BJ (cell line): ENCODE measurements around the gene DLST. TPM values are rescaled to one million over a fixed set of nuclear protein-coding genes. Genes with fewer than 3 reads are reported as not detected.

Source experiments
- CTCF ChIA-PET: fragments of 350-600 bp; formaldehyde crosslinking; extraction: SDS; loops from one replicate; lab custom pipeline; 2021; ENCODE audit warnings: antibody characterized with exemption, inconsistent platforms; lab: Yijun Ruan, JAX
- POLR2A ChIA-PET: fragments of 300-600 bp; sonication (Branson Sonifier 250); formaldehyde crosslinking; extraction: SDS; loops from one replicate; lab custom pipeline; 2021; ENCODE audit warnings: antibody characterized with exemption; lab: Charles Lee
- DNase-seq: peaks from one replicate; pipeline ENCODE4 v3.0.0-alpha.2; 2011; ENCODE audit warnings: low read depth
- H3K27me3 ChIP-seq: 2 replicates; pipeline ENCODE4 v1.6.0; 2011; ENCODE audit warnings: low read length; ENCODE audit not compliant: control insufficient read depth, insufficient read depth
- H3K36me3 ChIP-seq: 2 replicates; pipeline ENCODE4 v1.5.1; 2011; ENCODE audit warnings: low read length; ENCODE audit not compliant: control insufficient read depth, insufficient read depth
- H3K4me3 ChIP-seq: 2 replicates; pipeline ENCODE4 v1.5.1; 2011; ENCODE audit warnings: low read depth, mild to moderate bottlenecking, control low read depth, low read length
- polyA plus RNA-seq: library from polyadenylated mRNA; depleted of rRNA; stranded (reverse); fragments of >200 nt; gene quantifications from 2 replicates; pipeline ENCODE4 v1.2.3, GENCODE V29; 2011
- TF ChIP-seq, protein P1 (sequence below): IDR thresholded peaks from 2 replicates; pipeline ENCODE4 v1.5.1; 2011; ENCODE audit warnings: low read depth, mild to moderate bottlenecking, control low read depth, inconsistent platforms, low read length, moderate library complexity; ENCODE audit not compliant: insufficient read depth

Gene DLST
- polyA plus RNA-seq, 1 experiment: 150 TPM

DNA sequence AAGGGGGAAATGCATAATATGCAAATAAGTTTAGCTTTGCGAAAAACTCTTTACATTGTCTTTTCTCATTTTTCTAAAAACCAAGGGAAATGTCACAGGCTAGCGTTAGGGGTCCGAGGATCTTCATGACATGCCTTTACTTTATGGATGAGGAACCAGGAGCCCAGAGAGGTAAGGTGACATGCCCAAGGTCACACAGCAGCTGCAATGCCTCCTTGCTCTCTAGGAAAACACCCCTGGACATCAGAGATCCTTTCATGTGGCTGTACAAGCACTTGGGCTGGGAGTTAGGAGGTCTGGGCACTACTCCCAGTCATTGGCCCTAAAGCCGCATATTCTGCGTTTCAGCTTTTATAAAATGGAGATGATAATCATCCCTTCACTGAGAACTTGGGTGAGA, 6.5 kb upstream of the DLST start:
- ChIA-PET POLR2A (no interaction called here), CTCF (interaction anchor here (0.5 to 21.7 kb wide), 5 partner anchors 15 to 266 kb away, joined by 3 to 195 read pairs (median 3); no protein-coding TSS in a partner anchor)
- Histone ChIP-seq H3K4me3 (no peak overlapping the region), H3K27me3 (peaks cover 4% of the 10 kb centered on the region; the same call in 1 of the 2 replicates), H3K36me3 (no peaks in the 10 kb centered on the region)
- TF ChIP-seq, protein P1, sequence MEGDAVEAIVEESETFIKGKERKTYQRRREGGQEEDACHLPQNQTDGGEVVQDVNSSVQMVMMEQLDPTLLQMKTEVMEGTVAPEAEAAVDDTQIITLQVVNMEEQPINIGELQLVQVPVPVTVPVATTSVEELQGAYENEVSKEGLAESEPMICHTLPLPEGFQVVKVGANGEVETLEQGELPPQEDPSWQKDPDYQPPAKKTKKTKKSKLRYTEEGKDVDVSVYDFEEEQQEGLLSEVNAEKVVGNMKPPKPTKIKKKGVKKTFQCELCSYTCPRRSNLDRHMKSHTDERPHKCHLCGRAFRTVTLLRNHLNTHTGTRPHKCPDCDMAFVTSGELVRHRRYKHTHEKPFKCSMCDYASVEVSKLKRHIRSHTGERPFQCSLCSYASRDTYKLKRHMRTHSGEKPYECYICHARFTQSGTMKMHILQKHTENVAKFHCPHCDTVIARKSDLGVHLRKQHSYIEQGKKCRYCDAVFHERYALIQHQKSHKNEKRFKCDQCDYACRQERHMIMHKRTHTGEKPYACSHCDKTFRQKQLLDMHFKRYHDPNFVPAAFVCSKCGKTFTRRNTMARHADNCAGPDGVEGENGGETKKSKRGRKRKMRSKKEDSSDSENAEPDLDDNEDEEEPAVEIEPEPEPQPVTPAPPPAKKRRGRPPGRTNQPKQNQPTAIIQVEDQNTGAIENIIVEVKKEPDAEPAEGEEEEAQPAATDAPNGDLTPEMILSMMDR: no peak
- DNase-seq: no peak

DNA sequence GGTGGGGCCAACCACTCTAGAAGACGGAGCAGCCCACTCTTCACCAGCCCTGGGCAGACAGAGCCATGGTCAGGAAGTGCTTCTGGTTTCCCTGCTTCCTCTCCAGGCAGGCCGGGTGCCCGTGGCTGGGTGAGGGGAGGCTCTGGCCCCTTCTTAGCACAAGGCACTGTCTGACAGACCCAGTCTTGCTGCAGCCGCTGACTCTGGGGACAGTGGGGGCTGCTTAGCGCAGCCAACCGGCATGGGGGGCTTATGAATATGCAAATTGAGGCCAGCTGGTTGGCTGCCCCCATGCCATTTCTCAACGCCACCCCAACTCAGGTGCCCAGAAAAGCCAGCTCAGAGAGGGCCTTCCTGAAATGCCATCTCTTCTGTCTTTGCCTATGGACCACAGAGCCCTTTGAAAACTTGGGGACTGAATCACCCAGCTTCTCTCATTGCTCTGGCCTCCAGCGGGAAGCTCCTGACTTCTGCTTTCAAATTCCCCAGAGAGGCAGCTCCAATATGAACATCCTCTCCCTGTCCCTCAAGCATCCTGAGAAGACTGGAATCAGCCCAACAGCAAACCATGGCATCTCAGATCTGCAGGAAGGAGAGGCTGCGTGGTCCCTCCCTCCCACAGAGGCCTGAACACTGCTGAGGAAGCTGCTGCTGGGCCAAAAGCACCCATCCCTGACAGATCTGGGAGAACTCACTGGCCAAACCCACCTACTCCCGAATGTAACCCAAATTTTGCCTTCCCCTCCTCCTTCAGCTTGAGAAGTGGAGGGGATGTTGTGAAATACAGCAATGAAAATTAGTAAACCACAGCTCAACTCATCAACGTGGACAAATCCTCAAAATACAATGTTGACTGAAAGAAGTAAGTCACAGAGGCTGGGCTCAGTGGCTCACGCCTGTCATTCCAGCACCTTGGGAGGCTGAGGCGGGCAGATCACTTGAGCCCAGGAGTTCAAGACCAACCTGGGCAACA, 5.5 kb upstream of the DLST start, which contains the start of gene PROX2:
Gene PROX2, minus strand, starts transcription at position 205 of the 973 bp plus-strand sequence. CDS start 12,311 bp downstream, outside the sequence.
- no peak for DNase-seq
- H3K36me3 ChIP-seq: no peaks in the 10 kb centered on the region
- peaks cover 4% of the 10 kb centered on the region; the same call in 1 of the 2 replicates for H3K27me3 ChIP-seq
- POLR2A ChIA-PET: no interaction called here
- CTCF ChIA-PET: interaction anchor here (0.5 to 21.7 kb wide), 6 partner anchors 8 to 760 kb away, joined by 3 to 195 read pairs (median 4); no protein-coding TSS in a partner anchor
- no peak within 1 kb of the TSS for H3K4me3 ChIP-seq
- TF ChIP-seq, protein P1: no peak

DNA sequence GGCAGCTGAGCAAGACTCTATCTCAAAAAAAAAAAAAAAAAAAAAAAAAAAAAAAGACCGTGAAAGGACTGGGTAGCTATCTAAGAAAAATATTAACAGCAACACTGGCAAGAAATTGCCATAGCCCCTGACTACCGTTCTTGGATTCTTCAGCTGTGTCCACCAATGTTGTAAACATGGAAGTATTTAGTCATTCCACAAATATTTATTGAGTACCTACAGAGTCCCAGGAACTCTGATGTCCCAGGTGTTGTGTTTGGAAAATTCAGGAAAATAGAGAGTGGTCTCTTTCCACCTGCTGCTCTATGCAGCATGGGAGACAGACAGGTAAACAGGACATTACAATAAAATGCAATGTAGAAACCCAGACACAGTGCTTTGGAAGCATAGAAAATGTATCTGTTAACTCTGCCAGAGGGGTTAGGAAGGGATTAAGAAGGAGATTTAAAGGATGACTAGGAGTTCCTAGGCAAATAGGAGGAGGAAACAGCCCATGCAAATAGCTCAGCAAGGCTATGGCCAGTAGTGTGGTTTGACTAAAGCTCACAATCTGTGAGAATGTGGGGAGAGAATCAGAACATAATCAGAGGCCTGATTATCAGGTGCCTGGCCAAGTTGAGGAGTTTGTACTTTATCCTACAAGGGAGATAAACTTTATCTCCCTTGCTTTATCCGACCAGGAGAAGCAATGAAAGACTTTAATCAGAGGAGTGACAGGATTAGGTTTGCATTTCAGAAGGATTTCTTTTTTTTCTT, 2.1 kb upstream of the DLST start:
- TF ChIP-seq, protein P1: no peak
- no peaks in the 10 kb centered on the region for H3K36me3 ChIP-seq
- H3K27me3 ChIP-seq: no peaks in the 10 kb centered on the region
- H3K4me3 ChIP-seq: no peak overlapping the region
- DNase-seq: no peak
- POLR2A ChIA-PET: interaction anchor here (0.5 kb wide), 1 partner anchor 10 kb away, joined by 6 read pairs; no protein-coding TSS in a partner anchor
- CTCF ChIA-PET: interaction anchor here (0.8 to 21.7 kb wide), 12 partner anchors 9 to 211 kb away, joined by 3 to 195 read pairs (median 6); no protein-coding TSS in a partner anchor

DNA sequence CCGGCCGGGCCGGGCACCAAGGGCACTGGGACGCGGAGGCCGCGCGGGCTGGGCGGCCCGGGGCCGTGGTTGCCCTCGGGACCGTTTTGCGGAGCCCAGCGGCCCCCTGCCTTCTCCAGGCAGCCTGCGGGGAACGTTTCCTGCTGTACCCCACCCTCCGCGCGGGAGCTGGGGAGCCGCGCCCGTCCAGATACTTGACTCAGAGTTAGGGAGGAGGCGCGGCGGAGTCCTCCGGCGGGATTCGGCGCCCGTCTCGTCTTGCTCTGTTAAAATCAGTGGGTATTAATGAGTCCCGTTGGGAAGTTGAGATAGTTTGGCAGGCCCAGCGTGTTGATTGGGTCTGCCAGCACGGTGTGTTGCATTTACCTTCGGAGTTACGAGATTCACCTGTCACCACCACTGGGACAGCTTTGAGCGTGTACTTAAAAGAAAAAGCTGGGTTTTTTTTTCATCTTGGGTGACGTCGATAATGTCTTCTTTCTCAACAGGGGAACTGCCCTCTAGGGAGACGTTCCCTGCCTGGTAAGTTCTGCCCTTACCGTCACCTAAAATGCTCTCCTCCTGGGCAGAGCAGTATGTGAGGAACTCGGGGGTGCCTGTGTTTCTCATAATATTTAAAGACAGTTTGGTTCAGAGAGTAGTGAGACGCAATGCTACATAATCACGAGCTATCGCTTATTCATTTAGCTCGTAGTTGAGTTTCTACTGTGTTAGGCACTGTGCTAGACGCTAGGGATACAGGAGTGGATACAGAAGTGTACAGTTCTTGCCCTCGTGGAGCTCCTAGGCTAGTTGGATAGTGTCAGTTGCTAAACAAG, 596 bp downstream of the DLST start:
- H3K4me3 ChIP-seq: peak overlapping the region; percentile 61
- DNase-seq: no peak
- H3K27me3 ChIP-seq: no peaks in the 10 kb centered on the region
- ChIA-PET POLR2A (no interaction called here), CTCF (interaction anchor here (1.0 to 21.7 kb wide), 7 partner anchors 14 to 270 kb away, joined by 3 to 195 read pairs (median 4); no protein-coding TSS in a partner anchor)
- TF ChIP-seq, protein P1: no peak
- no peaks in the 10 kb centered on the region for H3K36me3 ChIP-seq
